Astrocyte of the spinal cord (primary cell): ENCODE measurements around the gene RAB27A.

ENCODE experiments used
- DNase-seq: peaks from one replicate; pipeline ENCODE4 v3.0.0; 2011; ENCODE audit warnings: low read depth, low spot score
- H3K4me3 ChIP-seq: 2 replicates; pipeline ENCODE4 v1.5.1; 2011; ENCODE audit warnings: low read depth, mild to moderate bottlenecking, low read length, moderate library complexity
- CTCF ChIP-seq: IDR thresholded peaks from 2 replicates; pipeline ENCODE4 v1.5.1; 2012; ENCODE audit warnings: low read depth, mild to moderate bottlenecking, low read length, inconsistent platforms
- in situ Hi-C: cut with HindIII; loops from 2 replicates; pipeline ENCODE4 v1.10.0; 2017; ENCODE audit warnings: low sequenced_read_pairs

RAB27A gene

GRCh38 chr15:55246567-55246966 lies 43.0 kb downstream of the RAB27A start:
- in situ Hi-C loops = no loop called here
- no peak overlapping the region for H3K4me3 ChIP-seq
- TF ChIP-seq CTCF = no peak
- no peak for DNase-seq

- H3K4me3 ChIP-seq = no peak overlapping the region
- in situ Hi-C loops = no loop called here
- DNase-seq = no peak
- no peak for TF ChIP-seq CTCF
These were observed 44.6 kb downstream of the RAB27A start for GRCh38 chr15:55245059-55245458.

- DNase-seq = no peak
- no peak overlapping the region for H3K4me3 ChIP-seq
- TF ChIP-seq CTCF = no peak
- in situ Hi-C loops = no loop called here
These were observed 47.7 kb downstream of the RAB27A start for GRCh38 chr15:55241891-55242290.

GRCh38 chr15:55241186-55241585 lies 48.4 kb downstream of the RAB27A start:
- TF ChIP-seq CTCF = no peak
- H3K4me3 ChIP-seq = no peak overlapping the region
- in situ Hi-C loops = no loop called here
- DNase-seq = no peak

- H3K4me3 ChIP-seq = no peak overlapping the region
- in situ Hi-C loops = no loop called here
- no peak for TF ChIP-seq CTCF
- DNase-seq = no peak
These were observed 49.4 kb downstream of the RAB27A start for GRCh38 chr15:55240125-55240760.

- DNase-seq = no peak
- no peak overlapping the region for H3K4me3 ChIP-seq
- TF ChIP-seq CTCF = no peak
- in situ Hi-C loops = no loop called here
These were observed 50.0 kb downstream of the RAB27A start for GRCh38 chr15:55239440-55240124.
